GM21723 (cell line): ENCODE data around the gene POMGNT1.
A peak's percentile ranks its signal among the peaks of the same experiment; 100 is the strongest.
"Not testable (repeated sequence)": the region's sequence is repeated elsewhere in the genome, so short reads cannot be mapped to it uniquely, and the experiment has no call there.

Source experiments
- ATAC-seq: cut with Tn5 transposase; IDR thresholded peaks from one replicate; pipeline ENCODE4 v1.9.1; 2021; ENCODE audit warnings: mild to moderate bottlenecking, moderate library complexity; ENCODE audit not compliant: unreplicated experiment

The POMGNT1 gene

GRCh38 chr1:46197964-46198811, at the start of gene POMGNT1:
POMGNT1 (minus strand) TSS chr1:46198434; CDS start chr1:46197821, 613 bp downstream.
- peak; percentile 88 for ATAC-seq

GRCh38 chr1:46247436-46248121, 49.3 kb upstream of the POMGNT1 start, which contains the start of gene RAD54L:
RAD54L (plus strand) TSS chr1:46247763; CDS start chr1:46248406, 643 bp downstream.
- peak; percentile 86 for ATAC-seq

- ATAC-seq, result peak; percentile 50
Observed at GRCh38 chr1:46246548-46247435, 48.6 kb upstream of the POMGNT1 start.

- ATAC-seq, result not testable (repeated sequence)
Observed at GRCh38 chr1:46246136-46246535, 47.9 kb upstream of the POMGNT1 start.

GRCh38 chr1:46244656-46245371, 46.6 kb upstream of the POMGNT1 start:
- no peak for ATAC-seq

GRCh38 chr1:46243831-46244230, 45.6 kb upstream of the POMGNT1 start:
- ATAC-seq, result not testable (repeated sequence)

GRCh38 chr1:46242918-46243317, 44.7 kb upstream of the POMGNT1 start:
- ATAC-seq, result no peak

- not testable (repeated sequence) for ATAC-seq
Observed at GRCh38 chr1:46241733-46242132, 43.5 kb upstream of the POMGNT1 start.

- not testable (repeated sequence) for ATAC-seq
Observed at GRCh38 chr1:46238865-46239264, 40.6 kb upstream of the POMGNT1 start.

- no peak for ATAC-seq
Observed at GRCh38 chr1:46236882-46237281, 38.6 kb upstream of the POMGNT1 start.

GRCh38 chr1:46231231-46231630, 33.0 kb upstream of the POMGNT1 start:
- ATAC-seq, result not testable (repeated sequence)

- no peak for ATAC-seq
Observed at GRCh38 chr1:46224966-46225365, 26.7 kb upstream of the POMGNT1 start.

GRCh38 chr1:46223472-46223943, 25.3 kb upstream of the POMGNT1 start:
- ATAC-seq, result no peak

GRCh38 chr1:46223055-46223454, 24.8 kb upstream of the POMGNT1 start:
- ATAC-seq, result not testable (repeated sequence)

- no peak for ATAC-seq
Observed at GRCh38 chr1:46221749-46222148, 23.5 kb upstream of the POMGNT1 start.

- ATAC-seq, result no peak
Observed at GRCh38 chr1:46220808-46221207, 22.6 kb upstream of the POMGNT1 start.

GRCh38 chr1:46219551-46220520, 21.6 kb upstream of the POMGNT1 start:
- no peak for ATAC-seq

GRCh38 chr1:46218443-46218842, 20.2 kb upstream of the POMGNT1 start:
- ATAC-seq, result no peak

GRCh38 chr1:46215504-46215903, 17.3 kb upstream of the POMGNT1 start:
- no peak for ATAC-seq
